NCI-H2196 treated with DMSO at 0.1 percent for 48 hours (cell line): Measurements from ENCODE around the gene GGTLC3.
"Not testable (repeated sequence)": the region's sequence is repeated elsewhere in the genome, so short reads cannot be mapped to it uniquely, and the experiment has no call there.

Experiments
- DNase-seq: peaks from one replicate; lab custom pipeline; 2025; ENCODE audit not compliant: unreplicated experiment; lab: John Stamatoyannopoulos, UW

GGTLC3 gene

GRCh38 chr22:18518061-18518460 is at the start of gene GGTLC3:
GGTLC3 (minus strand) TSS chr22:18518161; CDS start chr22:18517897, 264 bp downstream.
- not testable (repeated sequence) for DNase-seq

- DNase-seq = not testable (repeated sequence)
These were observed 42.4 kb upstream of the GGTLC3 start for GRCh38 chr22:18560099-18560974.

GRCh38 chr22:18558939-18559338 is 41.0 kb upstream of the GGTLC3 start:
- not testable (repeated sequence) for DNase-seq

GRCh38 chr22:18558516-18558915 is 40.6 kb upstream of the GGTLC3 start:
- DNase-seq = not testable (repeated sequence)

GRCh38 chr22:18554280-18555256 is 36.6 kb upstream of the GGTLC3 start:
- not testable (repeated sequence) for DNase-seq

GRCh38 chr22:18552839-18553597 is 35.1 kb upstream of the GGTLC3 start:
- DNase-seq = not testable (repeated sequence)

GRCh38 chr22:18551046-18551445 is 33.1 kb upstream of the GGTLC3 start:
- DNase-seq = not testable (repeated sequence)

GRCh38 chr22:18549458-18550179 is 31.7 kb upstream of the GGTLC3 start:
- not testable (repeated sequence) for DNase-seq

GRCh38 chr22:18544615-18545014 is 26.7 kb upstream of the GGTLC3 start:
- DNase-seq = not testable (repeated sequence)

GRCh38 chr22:18543400-18543799 is 25.4 kb upstream of the GGTLC3 start:
- not testable (repeated sequence) for DNase-seq

- DNase-seq = not testable (repeated sequence)
These were observed 22.0 kb upstream of the GGTLC3 start for GRCh38 chr22:18539994-18540393.

GRCh38 chr22:18534315-18534714 is 16.4 kb upstream of the GGTLC3 start:
- DNase-seq = not testable (repeated sequence)

- not testable (repeated sequence) for DNase-seq
These were observed 15.7 kb upstream of the GGTLC3 start for GRCh38 chr22:18533633-18534032.

GRCh38 chr22:18529416-18530145 is 11.6 kb upstream of the GGTLC3 start:
- DNase-seq = not testable (repeated sequence)

GRCh38 chr22:18528597-18529415 is 10.8 kb upstream of the GGTLC3 start:
- not testable (repeated sequence) for DNase-seq

- not testable (repeated sequence) for DNase-seq
These were observed 10.0 kb upstream of the GGTLC3 start, which contains the start of gene TMEM191B for GRCh38 chr22:18527752-18528596. TMEM191B (plus strand) TSS chr22:18527802; CDS start chr22:18527981, 179 bp downstream.

GRCh38 chr22:18523328-18523727 is 5.4 kb upstream of the GGTLC3 start:
- DNase-seq = not testable (repeated sequence)
